GM10266 (cell line): ENCODE results near the gene MRPL34.

ENCODE experiments used
- DNase-seq: peaks from one replicate; pipeline ENCODE4 v3.0.0; 2012; ENCODE audit errors: extremely low spot score
- CTCF ChIP-seq: IDR thresholded peaks from 2 replicates; pipeline ENCODE4 v1.5.1; 2012; ENCODE audit warnings: mild to moderate bottlenecking, low read depth; ENCODE audit not compliant: control insufficient read depth, insufficient read depth; ENCODE audit errors: missing control alignments

MRPL34 gene

GRCh38 chr19:17304386-17305215 is 1.1 kb upstream of the MRPL34 start:
- no peak for DNase-seq
- TF ChIP-seq CTCF, result no peak

- TF ChIP-seq CTCF, result no peak
- DNase-seq, result no peak
Observed at GRCh38 chr19:17305216-17305516, 506 bp upstream of the MRPL34 start.

DNA sequence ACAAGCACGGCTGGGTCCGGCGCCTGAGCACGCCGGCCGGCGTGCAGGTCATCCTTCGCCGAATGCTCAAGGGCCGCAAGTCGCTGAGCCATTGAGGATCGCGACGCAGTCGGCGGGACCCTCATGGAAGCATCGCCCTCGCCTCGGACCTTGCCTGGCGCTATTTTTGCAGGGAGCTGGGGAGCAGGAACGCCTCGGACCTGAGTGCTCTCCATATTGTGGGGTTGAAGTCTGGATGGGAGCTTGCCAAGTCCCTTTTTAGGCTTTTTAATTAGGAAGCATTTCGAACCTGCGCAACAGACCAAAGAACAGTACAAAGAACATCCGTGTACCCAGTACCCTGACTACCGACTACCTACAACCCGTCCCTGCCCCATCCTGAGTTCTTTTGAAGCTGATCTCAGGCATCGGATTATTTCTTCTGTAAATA is 628 bp downstream of the MRPL34 start:
- DNase-seq, result no peak
- TF ChIP-seq CTCF, result no peak

DNA sequence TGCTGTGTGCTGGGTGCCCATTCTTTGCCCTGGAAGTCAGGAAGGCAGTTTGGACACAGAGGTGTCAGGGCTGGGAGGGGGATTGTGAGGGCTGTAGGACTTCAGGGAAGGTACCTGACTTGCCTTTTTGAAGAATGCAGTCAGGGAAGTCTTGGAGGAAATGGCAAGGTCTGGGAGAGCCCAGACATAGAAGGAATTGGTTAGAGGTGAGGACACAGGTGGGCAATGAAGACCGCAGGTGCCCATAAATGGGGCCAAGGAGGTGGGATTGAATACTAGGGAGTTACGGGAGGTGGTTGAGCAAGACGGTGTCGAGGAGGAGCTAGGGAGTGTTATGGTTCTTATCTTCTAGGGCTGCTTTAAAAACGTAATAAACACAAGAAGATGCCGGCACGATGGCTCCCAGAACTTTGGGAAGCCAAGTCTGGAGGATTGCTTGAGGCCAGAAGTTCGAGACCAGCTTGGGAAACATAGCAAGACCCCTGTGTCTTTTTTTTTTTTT is 2.3 kb downstream of the MRPL34 start:
- no peak for DNase-seq
- no peak for TF ChIP-seq CTCF

DNA sequence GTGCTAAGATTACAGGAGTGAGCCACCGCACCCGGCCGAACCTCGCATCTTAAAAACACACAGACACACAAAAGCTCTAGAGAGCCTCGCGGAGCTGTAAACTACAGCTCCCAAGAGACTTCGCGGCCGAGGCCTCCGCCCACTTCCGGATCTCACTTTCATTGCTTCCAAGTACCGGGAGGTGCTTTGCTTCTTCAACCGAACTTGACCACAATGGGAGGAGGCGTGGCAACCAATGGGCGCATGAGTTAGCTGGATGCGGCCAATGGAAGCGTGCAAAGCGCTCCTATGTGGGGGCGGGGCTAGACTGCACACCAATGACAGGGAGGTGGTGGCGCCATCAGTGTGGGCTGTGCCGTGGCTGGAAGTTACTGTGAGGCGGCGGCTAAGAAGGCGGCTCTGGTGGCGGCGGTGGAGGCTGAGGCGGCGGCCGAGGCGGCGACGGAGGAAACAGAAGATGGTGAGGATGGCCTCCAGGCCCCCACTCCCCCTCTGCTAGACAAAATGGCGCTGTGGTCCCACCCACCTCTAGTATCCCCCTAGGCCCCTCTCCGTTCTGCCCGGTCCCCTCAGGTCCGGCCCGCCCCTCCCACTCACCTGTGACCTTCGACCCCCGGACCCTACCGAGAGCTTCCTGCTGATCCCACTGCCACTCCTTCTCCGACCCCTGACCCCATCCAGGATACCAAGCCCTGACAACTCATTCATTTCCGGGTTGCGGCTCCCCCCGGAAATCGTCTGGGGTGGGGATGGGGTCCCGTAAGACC is 3.7 kb downstream of the MRPL34 start, which contains the start of gene DDA1:
DDA1 (plus strand) TSS at position 366 of the 767 bp plus-strand sequence; CDS start at position 458, 92 bp downstream.
- TF ChIP-seq CTCF, result no peak
- peak; percentile 97 for DNase-seq

GRCh38 chr19:17309965-17310461 is 4.3 kb downstream of the MRPL34 start:
- DNase-seq, result no peak
- no peak for TF ChIP-seq CTCF
